Stimulated activated CD8-positive, alpha-beta memory T cell treated with anti-CD3 and anti-CD28 coated beads, Interleukin-12 subunit alpha, Interleukin-12 subunit beta, amount 100 ng/mL, for 24 hours (primary cell): Measurements from ENCODE around the gene KRTAP10-1.

Experiments
- DNase-seq: peaks from one replicate; pipeline ENCODE4 v3.0.0-alpha.2; 2020; ENCODE audit errors: extremely low read depth

The KRTAP10-1 gene

GRCh38 chr21:44528634-44528995 lies 11.4 kb downstream of the KRTAP10-1 start:
- no peak for DNase-seq

- DNase-seq, result no peak
These were observed 11.9 kb downstream of the KRTAP10-1 start for GRCh38 chr21:44527983-44528633.

GRCh38 chr21:44527156-44527982 lies 12.6 kb downstream of the KRTAP10-1 start:
- DNase-seq, result no peak

- no peak for DNase-seq
These were observed 13.6 kb downstream of the KRTAP10-1 start for GRCh38 chr21:44526096-44526997.

GRCh38 chr21:44525391-44526095 lies 14.5 kb downstream of the KRTAP10-1 start:
- no peak for DNase-seq

- no peak for DNase-seq
These were observed 15.3 kb downstream of the KRTAP10-1 start for GRCh38 chr21:44524414-44525371.

GRCh38 chr21:44523567-44524413 lies 16.2 kb downstream of the KRTAP10-1 start:
- DNase-seq, result no peak

- DNase-seq, result no peak
These were observed 17.2 kb downstream of the KRTAP10-1 start for GRCh38 chr21:44522753-44523204.

- no peak for DNase-seq
These were observed 17.9 kb downstream of the KRTAP10-1 start for GRCh38 chr21:44521928-44522752.

GRCh38 chr21:44521301-44521927 lies 18.6 kb downstream of the KRTAP10-1 start:
- DNase-seq, result no peak

GRCh38 chr21:44520326-44521300 lies 19.4 kb downstream of the KRTAP10-1 start:
- no peak for DNase-seq

GRCh38 chr21:44519346-44520325 lies 20.4 kb downstream of the KRTAP10-1 start:
- no peak for DNase-seq

GRCh38 chr21:44518686-44519085 lies 21.3 kb downstream of the KRTAP10-1 start:
- DNase-seq, result no peak

- DNase-seq, result no peak
These were observed 22.7 kb downstream of the KRTAP10-1 start for GRCh38 chr21:44517175-44517899.

GRCh38 chr21:44516828-44517174 lies 23.2 kb downstream of the KRTAP10-1 start:
- no peak for DNase-seq
